C1 segment of cervical spinal cord (tissue), 14 donors: ENCODE results near the gene WDPCP.
"Not testable (repeated sequence)": the region's sequence is repeated elsewhere in the genome, so short reads cannot be mapped to it uniquely, and the experiment has no call there.

ENCODE experiments used
- DNase-seq, 14 donors: peaks; one replicate each; lab custom pipeline; 2025; lab: John Stamatoyannopoulos, UW

The WDPCP gene, protein sequence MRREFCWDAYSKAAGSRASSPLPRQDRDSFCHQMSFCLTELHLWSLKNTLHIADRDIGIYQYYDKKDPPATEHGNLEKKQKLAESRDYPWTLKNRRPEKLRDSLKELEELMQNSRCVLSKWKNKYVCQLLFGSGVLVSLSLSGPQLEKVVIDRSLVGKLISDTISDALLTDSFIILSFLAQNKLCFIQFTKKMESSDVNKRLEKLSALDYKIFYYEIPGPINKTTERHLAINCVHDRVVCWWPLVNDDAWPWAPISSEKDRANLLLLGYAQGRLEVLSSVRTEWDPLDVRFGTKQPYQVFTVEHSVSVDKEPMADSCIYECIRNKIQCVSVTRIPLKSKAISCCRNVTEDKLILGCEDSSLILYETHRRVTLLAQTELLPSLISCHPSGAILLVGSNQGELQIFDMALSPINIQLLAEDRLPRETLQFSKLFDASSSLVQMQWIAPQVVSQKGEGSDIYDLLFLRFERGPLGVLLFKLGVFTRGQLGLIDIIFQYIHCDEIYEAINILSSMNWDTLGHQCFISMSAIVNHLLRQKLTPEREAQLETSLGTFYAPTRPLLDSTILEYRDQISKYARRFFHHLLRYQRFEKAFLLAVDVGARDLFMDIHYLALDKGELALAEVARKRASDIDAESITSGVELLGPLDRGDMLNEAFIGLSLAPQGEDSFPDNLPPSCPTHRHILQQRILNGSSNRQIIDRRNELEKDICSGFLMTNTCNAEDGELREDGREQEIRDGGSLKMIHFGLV

DNA sequence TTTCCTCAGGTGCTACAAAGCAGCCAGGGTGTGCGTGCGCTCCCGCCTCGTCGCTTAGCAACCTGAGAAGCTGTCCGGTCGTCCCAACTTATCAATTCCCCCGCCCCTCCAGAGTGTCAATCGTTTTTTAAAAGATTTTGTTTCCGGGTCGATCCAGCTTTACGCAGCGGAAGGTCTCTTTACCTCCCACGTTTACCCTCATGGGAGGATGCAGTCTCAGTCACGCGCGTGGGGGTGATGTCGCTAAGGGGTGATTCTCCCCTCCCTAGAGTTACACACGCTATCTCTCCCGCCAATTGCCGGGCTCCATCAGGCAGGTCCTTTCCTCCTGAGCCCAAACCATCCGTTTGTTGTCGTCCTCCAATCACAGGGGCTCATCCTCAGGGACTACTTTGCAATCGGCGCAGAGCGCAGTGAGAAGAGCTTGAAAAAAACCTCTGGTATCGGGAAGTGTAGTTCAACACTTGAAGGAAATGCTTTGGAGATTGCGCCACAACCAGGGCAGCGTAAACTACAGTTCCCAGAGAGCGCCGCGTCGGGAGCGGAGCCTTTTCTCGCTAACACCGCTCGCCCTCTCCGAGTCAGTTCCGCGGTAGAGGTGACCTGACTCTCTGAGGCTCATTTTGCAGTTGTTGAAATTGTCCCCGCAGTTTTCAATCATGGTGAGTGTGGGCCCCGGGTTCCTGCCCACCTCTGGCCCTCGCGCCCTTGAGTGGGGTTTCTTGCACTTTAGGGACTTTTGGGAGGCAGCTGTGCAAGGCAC lies at the start of gene WDPCP, which contains the start of gene MDH1:
Gene WDPCP (minus strand): TSS at position 93 of the 763 bp plus-strand sequence. CDS start 206 bp downstream, outside the sequence.
Gene MDH1 (plus strand): TSS at position 579 of the 763 bp plus-strand sequence. CDS start 81 bp downstream, at position 660.
- DNase-seq: peak; percentile 81 to 99 (median 93)

DNA sequence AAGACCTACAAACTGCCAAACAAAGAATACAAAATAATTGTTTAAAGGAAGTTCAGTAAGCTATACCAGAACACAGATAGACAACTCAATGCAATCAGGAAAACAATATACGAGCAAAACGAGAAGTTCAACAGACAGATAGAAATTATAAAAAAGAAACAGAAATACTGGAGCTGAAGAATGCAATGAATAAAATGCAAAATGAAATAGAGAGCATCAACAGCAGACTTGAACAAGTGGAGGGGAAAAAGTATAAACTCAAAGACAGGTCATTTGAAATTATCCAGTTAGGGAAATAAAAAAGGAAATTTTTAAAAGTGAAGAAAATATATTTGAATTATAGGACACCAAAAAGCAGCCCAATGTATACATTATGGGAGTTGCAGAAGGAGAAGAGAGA lies 44.1 kb upstream of the WDPCP start:
- DNase-seq: no peak

DNA sequence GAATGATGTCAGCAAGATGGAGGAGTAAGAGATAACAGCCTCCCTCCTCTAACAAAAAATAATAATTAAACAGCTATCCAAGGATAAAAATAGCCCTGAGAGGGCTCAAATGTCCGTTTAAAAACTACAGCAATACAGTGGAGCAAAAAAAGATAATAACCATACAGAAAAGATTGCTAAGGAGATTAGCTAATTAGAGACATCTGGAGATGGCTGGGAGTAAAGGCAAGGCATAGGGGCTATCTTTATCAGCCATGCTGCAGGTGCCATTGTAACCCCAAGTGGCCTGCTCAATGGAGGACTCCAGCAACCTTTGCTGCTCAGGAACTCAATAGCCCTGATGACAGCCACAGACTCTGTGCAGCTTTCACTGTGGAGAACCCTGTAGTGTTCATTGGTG lies 43.2 kb upstream of the WDPCP start:
- DNase-seq: no peak

DNA sequence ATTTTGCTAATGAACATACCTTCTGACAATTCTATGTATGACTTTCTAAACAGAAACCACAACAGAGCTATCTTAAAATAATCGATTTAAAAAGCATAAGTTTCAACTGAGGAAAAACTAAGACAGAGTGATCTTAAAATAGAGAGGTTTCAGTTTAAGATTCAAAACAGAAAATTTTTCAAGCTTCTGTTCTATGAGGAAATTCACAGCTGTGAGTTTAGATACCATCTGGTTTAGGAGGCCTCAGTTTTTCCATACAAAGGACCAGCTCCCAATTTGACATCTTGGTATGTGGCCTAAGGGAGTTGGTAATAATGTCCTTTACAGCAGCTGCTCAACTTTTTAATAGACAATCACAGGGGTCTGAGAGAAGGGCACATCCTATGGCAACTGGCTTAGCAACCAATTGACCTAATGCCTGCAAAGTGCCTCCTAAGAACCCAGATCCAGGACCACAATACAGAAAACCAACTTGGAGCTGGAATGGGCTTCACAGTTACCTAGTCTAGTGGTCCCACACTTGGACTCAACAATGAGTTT lies 40.2 kb upstream of the WDPCP start:
- no peak for DNase-seq

DNA sequence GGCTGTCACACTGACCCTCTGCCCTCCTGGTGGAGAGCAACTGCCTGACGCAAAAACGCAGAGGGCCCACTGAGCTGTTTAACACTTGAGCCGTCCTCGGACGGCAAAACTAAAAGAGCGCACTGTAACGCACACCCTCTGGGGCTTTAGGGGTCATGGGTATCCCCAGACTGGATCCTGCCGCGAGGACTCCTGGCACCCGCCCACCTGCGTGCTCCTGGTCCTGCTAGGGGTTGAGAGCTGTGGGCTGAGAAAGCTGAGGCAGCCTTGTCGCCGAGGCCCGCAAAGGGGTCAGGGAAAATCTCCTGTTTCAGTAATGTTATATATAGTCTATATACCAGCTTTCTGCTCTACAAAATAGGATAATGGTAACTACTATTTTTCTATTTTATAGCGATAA lies 39.6 kb upstream of the WDPCP start:
- no peak for DNase-seq

DNA sequence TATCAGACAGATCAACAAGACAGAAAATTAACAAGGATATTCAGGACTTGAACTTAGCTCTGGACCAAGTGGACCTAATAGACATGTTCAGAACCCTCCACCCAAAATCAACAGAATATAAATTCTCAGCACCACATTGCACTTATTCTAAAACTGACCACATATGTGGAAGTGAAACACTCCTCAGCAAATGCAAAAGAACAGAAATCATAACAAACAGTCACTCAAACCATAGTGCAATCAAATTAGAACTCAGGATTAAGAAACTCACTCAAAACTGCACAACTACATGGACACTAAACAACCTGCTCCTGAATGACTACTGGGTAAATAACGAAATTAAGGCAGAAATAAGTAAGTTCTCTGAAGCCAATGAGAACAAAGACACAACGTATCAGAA lies 35.5 kb upstream of the WDPCP start:
- not testable (repeated sequence) for DNase-seq

DNA sequence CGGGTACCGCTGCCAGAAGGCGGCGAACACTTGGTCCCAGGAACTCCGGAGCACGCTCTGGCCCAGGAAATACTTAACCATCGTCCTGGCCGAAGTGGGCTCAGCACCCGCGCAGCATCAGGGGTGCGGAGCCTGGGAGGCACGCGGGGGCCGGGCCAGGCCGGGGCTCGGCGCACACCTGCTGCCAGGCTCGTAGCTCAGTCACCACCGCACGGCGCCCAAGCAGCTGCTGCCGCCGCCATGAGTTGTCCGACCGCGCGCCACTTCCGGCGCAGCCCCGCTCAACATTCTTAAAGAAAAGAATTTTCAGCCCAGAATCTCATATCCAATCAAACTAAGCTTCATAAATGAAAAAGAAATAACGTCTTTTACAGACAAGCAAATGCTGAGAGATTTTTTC lies 34.5 kb upstream of the WDPCP start:
- DNase-seq: no peak

DNA sequence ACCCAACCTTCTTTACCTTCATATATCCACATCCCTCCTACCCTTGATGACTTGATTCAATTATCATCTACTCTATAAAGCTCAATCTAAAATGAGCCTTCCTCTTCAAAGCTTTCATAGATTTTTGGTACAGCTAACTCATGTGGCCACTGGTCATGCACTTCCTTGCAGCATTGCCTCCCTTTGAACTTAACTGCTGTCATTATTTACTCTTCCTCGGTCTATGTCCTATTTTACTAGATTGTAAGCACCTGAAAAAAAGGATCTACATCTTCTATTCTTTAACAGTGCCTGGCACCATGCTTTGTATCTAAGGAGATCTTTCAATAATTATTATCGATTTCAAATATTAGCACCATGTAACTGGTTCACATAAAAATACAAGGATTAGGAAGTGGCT lies 31.1 kb upstream of the WDPCP start:
- DNase-seq: no peak

DNA sequence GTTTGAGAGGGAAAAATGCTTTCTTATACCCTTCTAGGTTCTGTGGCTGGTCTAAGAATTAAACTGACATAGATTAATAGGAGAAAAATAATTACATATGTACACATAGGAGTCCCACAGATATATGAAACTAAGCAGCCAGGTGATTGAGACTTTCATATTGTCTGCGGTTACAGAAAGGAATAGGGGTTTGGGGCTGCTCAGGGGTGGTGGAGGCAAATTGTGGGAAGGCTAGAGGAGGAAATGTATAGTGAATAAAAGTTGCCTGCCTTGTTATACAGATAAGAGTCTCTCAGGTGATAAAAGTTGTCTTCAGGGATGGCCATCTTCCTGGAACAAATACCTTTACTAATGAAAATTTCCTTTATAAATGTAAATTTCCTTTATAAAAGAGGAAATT lies 29.1 kb upstream of the WDPCP start:
- DNase-seq: no peak

DNA sequence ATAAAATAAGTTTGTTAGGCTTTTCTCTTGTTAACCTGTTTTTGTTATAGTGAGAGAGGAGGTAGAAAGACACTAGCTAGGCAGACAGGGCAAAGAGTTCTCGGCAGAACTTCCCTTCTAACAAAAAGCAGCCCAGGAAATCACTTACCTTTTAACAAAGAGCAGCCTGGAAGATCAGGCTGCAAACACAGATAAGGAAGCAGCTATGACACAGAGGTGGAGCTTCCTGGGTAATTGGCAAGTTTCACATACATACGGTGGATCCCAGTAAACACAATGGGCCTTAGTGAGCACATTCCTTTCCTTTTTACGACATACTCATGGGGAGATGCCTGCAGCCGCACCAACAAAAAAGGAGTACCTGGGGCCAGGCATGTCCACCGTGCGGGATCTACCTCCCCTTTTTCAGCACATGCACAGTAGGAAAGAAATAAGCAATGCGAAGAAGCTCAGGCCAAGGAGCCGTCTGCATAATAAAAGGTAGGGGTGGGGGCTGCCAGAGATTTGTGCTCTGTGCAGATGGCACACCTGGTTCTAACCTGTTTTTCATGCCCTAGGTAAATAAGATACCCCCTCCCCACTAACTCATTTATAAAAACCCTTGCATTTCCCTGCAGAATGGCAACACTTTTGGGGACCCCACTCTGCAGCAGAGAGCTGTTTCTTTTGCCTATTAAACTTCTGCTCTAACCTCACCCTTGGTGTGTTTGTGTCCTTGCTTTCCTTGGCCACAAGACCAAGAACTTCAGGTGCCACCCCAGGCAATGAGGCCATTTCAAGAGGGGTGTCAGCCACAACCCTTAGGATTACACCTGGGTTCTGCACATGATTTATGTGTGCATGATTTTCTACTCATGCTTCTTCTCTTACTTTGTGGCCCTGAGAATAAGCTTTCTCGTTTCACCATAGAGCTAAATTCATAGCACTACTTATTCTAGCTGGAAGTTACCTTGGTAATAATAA lies 27.0 kb upstream of the WDPCP start:
- no peak for DNase-seq

DNA sequence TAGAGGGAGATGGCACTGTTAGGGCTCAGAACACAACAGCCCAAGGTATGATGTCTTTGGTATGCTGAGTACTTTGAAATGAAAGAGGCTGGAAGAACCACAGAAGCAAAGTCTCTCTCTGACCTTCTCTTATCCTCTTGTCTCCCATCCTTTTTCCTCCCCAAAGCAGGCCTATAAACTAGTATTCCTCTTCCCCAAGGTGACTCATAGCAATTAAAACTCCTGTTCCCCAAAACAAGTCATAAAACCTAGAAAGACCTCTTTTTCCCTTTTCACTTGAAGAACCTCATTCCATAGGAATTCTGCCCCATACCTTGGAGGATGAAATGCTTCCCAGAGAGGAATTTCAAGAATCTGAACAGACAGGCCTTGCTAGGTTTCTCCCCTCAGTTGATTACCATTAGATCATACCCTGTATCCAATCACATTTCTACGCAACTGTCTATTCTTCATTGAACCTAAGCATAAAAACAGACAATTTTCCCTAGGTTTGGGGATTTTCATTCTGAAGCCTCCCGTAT lies 26.2 kb upstream of the WDPCP start:
- no peak for DNase-seq

DNA sequence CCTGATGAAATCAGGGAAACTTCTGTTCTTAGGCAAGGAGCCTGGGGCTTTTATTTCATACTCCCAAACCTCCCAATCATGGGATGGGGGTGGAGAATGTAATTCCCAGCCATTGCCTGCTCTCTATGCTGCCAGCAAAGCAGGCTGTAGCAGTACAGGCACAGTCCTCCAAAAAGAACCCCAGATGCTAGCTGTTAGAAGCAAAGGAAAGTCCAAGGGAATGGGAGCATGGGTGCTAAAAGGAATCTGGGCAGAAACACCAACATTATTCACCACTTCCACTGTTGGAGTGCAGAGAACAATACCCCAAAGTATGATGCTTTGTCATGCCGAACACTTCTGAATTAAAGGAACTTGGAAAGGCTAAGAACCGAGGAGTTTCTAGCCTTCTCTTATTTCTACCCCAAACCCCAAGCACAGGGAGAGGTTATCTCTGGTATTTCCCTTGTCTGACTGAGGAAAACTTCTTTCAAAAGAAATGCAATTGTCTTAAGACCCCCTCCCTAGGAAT lies 25.2 kb upstream of the WDPCP start:
- no peak for DNase-seq

DNA sequence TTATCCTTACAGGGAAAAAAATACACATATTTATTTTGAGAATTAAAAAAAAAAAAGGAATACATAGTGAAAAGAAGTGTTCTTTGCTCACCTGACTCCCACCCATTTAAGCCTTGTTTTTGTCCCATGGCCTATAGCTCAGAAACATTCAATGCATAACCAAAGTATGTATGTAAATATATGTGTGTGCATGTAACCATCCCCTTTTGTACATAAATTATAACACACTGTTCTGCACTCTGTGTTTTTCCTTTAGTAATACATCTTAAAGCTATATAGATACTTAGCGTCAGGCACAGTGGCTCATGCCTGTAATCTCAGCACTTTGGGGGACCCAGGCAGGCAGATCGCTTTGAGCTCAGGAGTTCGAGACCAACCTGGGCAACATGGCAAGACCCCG lies 22.2 kb upstream of the WDPCP start:
- DNase-seq: no peak

DNA sequence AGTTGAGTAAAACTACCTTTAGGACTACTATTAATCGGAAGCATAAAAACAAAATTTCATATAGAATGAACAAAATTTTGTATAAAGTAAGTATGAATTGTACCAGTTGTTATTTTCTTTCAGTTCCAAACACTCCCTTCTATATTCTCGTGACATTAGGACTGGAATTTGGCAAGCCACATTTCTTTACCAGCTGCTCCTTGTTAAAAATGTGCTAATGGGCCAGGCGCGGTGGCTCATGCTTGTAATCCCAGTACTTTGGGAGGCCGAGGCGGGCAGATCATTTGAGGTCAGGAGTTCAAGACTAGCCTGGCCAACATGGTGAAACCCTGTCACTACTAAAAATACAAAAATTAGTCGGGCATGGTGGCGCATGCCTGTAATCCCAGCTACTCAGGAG lies 20.6 kb upstream of the WDPCP start:
- not testable (repeated sequence) for DNase-seq

DNA sequence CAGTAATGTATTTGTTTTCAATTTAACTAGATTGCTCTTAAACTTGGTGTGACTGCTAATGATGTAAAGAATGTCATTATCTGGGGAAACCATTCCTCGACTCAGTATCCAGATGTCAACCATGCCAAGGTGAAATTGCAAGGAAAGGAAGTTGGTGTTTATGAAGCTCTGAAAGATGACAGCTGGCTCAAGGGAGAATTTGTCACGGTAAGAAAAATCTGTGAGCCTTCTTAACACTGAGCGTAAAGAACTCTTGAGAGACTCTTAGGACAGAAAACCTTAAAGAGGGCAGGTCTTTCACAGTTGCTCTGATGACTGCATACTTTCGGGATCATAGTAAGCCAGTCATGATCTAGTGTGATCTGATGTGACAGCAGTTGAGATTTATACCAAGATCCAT lies 16.4 kb upstream of the WDPCP start:
- no peak for DNase-seq

DNA sequence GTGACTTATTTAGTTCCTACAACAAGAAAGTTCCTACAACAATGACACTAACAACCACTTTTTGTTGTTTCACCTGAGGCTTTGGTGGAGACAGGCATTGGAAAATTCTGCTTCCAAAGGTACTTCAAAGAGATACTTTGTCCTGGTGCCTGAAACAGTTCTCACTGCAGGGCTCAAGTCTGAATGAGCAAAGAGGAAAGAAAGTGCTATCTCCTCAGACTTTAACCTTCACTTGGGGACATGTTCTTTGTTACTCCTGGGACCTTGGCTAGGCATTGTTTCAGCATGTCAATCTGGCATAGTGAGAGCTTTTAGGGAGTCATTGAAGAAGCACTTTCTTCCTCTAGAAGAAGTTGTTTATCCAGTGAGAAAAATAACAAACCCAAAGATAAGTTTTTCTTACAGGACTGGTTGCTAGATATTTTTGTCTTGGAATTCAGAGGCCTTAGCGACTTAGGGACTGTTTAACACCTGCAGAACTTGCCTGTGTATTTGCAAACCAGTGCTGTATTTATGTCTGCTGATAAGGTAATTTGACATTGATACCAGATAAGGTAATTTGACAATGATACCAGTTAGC lies 12.7 kb upstream of the WDPCP start:
- no peak for DNase-seq

DNA sequence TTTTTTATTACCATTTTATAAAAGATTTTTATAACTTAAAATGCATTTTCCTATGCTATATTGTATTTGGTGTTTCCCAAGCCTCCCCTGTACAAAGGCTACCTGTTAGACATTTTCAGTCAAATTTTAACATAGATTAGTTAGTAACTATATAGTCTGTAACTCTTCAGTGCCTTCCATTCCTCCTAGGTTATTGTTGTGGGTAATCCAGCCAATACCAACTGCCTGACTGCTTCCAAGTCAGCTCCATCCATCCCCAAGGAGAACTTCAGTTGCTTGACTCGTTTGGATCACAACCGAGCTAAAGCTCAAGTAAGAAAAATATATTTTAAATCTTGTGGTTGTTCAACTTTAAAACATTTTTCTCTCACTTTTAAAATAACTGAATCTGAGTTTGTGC lies 10.7 kb upstream of the WDPCP start:
- no peak for DNase-seq

DNA sequence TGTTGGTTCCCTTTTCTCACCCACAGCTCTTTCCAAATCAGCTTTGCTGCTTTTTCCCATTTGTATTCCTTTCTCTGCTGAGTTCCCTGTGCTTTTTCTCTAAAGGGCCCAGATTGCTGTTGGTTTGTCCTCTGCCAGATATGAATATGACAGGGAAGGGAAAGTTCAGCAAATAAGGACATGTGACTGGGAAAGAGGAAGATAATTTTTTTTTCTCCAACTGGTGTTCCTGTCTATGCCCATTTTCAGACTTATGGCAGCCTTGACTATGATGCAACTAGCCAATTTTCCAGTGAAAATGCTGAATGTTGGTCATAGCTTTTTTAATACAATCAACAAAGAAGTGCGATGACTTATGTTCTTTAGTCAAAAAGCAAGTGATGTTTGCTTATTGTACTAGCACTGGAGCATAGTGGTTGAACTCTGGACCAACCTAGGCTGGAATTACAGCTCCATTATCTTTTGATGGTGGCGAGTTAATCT lies 8.2 kb upstream of the WDPCP start:
- DNase-seq: no peak

DNA sequence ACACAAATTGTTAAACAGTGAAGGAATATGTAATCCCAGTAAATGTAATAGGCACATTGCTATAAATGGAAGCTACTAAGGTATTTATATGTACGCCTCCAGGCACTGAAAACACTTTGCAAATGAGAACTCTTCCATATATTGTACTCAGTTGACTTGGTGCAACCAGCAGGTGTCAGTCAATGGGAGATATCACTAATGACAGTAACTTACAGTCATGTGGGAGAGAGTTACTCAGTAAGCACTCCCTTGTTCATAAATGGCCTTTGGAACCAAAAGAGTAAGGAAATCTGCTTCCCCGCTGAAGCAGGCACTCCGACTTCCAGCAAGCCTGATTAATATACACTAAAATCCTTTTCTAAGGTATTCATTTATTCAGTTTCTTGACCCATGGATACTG lies 6.4 kb upstream of the WDPCP start:
- DNase-seq: no peak
